Progenitor cell of endocrine pancreas (in vitro differentiated cells): ENCODE data around the gene TRAF3IP1. TPM values are rescaled to one million over a fixed set of nuclear protein-coding genes. Genes with fewer than 3 reads are reported as not detected.

Source experiments
- DNase-seq: peaks from one replicate; pipeline ENCODE4 v3.0.0; 2021; ENCODE audit warnings: low spot score; ENCODE audit not compliant: unreplicated experiment
- H3K27ac Mint-ChIP-seq: 2 replicates; pipeline ENCODE4 v1.8.0; 2021; ENCODE audit warnings: mild to moderate bottlenecking, moderate library complexity, mixed read lengths
- H3K27me3 Mint-ChIP-seq: 2 replicates; pipeline ENCODE4 v1.8.0; 2021; ENCODE audit warnings: mixed read lengths
- H3K36me3 Mint-ChIP-seq: 2 replicates; pipeline ENCODE4 v1.8.0; 2022; ENCODE audit warnings: mixed read lengths; ENCODE audit not compliant: insufficient read depth
- H3K4me1 Mint-ChIP-seq: 2 replicates; pipeline ENCODE4 v1.8.0; 2021; ENCODE audit warnings: low read depth, mixed read lengths
- H3K4me3 Mint-ChIP-seq: 2 replicates; pipeline ENCODE4 v1.8.0; 2021; ENCODE audit warnings: low read depth, mild to moderate bottlenecking, moderate library complexity, mixed read lengths
- H3K9me3 Mint-ChIP-seq: 2 replicates; pipeline ENCODE4 v1.8.0; 2021; ENCODE audit warnings: low read depth, mixed read lengths
- CTCF ChIP-seq: fragments of 200-600 bp; sonication (generic); IDR thresholded peaks from one replicate; pipeline ENCODE4 v1.5.0; 2021; ENCODE audit warnings: antibody characterized with exemption, mild to moderate bottlenecking; ENCODE audit not compliant: unreplicated experiment
- total RNA-seq: library from RNA; stranded (reverse); gene quantifications from 2 replicates; pipeline ENCODE4 v1.2.1, GENCODE V29; 2021

Gene TRAF3IP1
- total RNA-seq, 1 donor from 2014 or later: 27.0 TPM

- TF ChIP-seq CTCF: no peak
- peak overlapping the region; percentile 81 for H3K27ac Mint-ChIP-seq
Measured at GRCh38 chr2:238396663-238397062, 76.3 kb downstream of the TRAF3IP1 start.

GRCh38 chr2:238397356-238397755, 77.0 kb downstream of the TRAF3IP1 start:
- H3K36me3 Mint-ChIP-seq: no peaks in the 10 kb centered on the region
- DNase-seq: no peak
- peaks cover 5% of the 10 kb centered on the region for H3K9me3 Mint-ChIP-seq
- H3K27ac Mint-ChIP-seq: peak overlapping the region; percentile 65
- TF ChIP-seq CTCF: no peak
- H3K4me1 Mint-ChIP-seq: peaks cover 41% of the 10 kb centered on the region
- H3K4me3 Mint-ChIP-seq: no peak overlapping the region
- H3K27me3 Mint-ChIP-seq: no peaks in the 10 kb centered on the region

More at GRCh38 chr2:238396663-238397062, 76.3 kb downstream of the TRAF3IP1 start:
- no peak for DNase-seq
- Mint-ChIP-seq H3K27me3 (no peaks in the 10 kb centered on the region), H3K4me3 (no peak overlapping the region), H3K4me1 (peaks cover 43% of the 10 kb centered on the region), H3K9me3 (peaks cover 5% of the 10 kb centered on the region), H3K36me3 (no peaks in the 10 kb centered on the region)

GRCh38 chr2:238398577-238398976, 78.3 kb downstream of the TRAF3IP1 start:
- H3K9me3 Mint-ChIP-seq: peaks cover 5% of the 10 kb centered on the region
- no peak for DNase-seq
- H3K27ac Mint-ChIP-seq: peak overlapping the region; percentile 97
- H3K27me3 Mint-ChIP-seq: no peaks in the 10 kb centered on the region
- H3K36me3 Mint-ChIP-seq: no peaks in the 10 kb centered on the region
- peaks cover 44% of the 10 kb centered on the region for H3K4me1 Mint-ChIP-seq
- TF ChIP-seq CTCF: no peak
- peak overlapping the region; percentile 61 for H3K4me3 Mint-ChIP-seq

- H3K4me3 Mint-ChIP-seq: peak overlapping the region; percentile 61
- DNase-seq: no peak
- H3K27me3 Mint-ChIP-seq: no peaks in the 10 kb centered on the region
- H3K36me3 Mint-ChIP-seq: peaks cover 4% of the 10 kb centered on the region
- peaks cover 46% of the 10 kb centered on the region for H3K4me1 Mint-ChIP-seq
- TF ChIP-seq CTCF: no peak
- peaks cover 5% of the 10 kb centered on the region for H3K9me3 Mint-ChIP-seq
- H3K27ac Mint-ChIP-seq: peak overlapping the region; percentile 97
Measured at GRCh38 chr2:238399094-238399493, 78.8 kb downstream of the TRAF3IP1 start.

- no peak for TF ChIP-seq CTCF
- Mint-ChIP-seq H3K27ac (peak overlapping the region; percentile 78), H3K4me1 (peaks cover 55% of the 10 kb centered on the region), H3K36me3 (peaks cover 9% of the 10 kb centered on the region), H3K4me3 (no peak overlapping the region), H3K27me3 (no peaks in the 10 kb centered on the region), H3K9me3 (no peaks in the 10 kb centered on the region)
- DNase-seq: no peak
Measured at GRCh38 chr2:238401551-238401950, 81.2 kb downstream of the TRAF3IP1 start.
